NAMALWA (cell line): ENCODE data around the gene AGR3.

ENCODE experiments used
- DNase-seq: peaks from one replicate; pipeline ENCODE4 v3.0.0-alpha.2; 2015; ENCODE audit warnings: low spot score

The AGR3 gene

GRCh38 chr7:16836481-16836880, 45.3 kb downstream of the AGR3 start:
- no peak for DNase-seq

- no peak for DNase-seq
Observed at GRCh38 chr7:16833373-16833772, 48.4 kb downstream of the AGR3 start.

- no peak for DNase-seq
Observed at GRCh38 chr7:16826060-16826459, 55.7 kb downstream of the AGR3 start.

GRCh38 chr7:16822029-16822428, 59.8 kb downstream of the AGR3 start:
- no peak for DNase-seq

GRCh38 chr7:16818732-16819131, 63.1 kb downstream of the AGR3 start:
- DNase-seq: no peak

DNA sequence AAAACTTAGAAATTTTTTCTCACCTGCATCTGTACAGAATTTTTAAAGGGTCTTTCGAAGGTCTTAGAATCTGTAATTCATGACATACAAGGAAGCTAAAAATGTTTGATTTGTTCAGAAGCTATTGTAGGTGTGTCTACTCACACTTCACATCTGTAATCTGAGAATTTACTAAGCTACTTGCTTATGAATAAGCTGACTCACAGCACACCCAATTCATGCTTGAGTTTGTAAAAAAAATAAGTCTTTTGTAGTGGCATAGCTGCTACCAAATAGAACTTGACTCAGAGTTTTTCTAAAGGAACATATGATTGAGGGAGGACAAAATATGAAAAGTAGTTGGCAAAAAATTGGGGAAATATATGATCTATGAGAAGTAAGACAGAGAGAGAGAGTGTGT, 64.2 kb downstream of the AGR3 start:
- DNase-seq: no peak

DNA sequence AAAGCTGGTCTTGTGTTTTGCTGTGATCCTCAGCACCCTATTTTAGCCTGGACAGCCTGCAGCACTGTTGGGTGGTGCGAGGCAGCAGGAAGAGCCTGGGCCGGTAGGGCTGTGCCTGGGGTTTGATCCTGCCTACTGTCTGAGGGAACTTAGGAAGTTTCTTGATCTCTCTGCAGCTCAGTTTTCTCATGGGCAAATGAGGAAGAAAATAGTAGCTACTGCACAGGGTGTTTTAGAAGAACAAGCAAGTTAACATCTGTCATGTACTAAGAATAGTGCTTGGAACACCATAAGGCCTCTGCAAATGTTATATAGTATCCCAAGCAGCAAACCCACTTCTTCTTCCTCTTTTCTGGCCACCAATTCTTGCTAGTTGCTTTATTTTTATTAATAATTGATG, 65.0 kb downstream of the AGR3 start:
- DNase-seq: peak; percentile 11

DNA sequence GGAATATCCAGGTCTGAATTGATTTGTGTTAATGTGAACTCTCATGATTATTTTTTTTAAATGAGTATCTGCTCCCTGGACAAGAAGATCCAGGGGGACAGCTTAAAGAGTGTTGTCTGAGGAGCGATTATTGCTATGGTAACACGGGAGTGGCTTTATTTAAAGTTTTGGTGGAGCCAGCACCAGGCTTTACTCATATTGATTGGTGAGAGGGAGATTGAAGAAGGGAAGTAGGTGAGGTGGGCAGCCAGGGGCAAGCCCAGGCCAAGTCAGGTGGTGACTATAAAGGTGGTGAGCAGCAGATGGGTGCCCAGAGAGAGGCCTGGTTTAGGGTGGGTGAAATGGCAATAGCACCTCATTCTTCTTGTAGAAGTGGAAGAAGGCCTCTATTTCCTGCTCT, 66.8 kb downstream of the AGR3 start:
- DNase-seq: no peak

GRCh38 chr7:16813232-16813616, 68.6 kb downstream of the AGR3 start:
- DNase-seq: no peak

GRCh38 chr7:16812542-16813231, 69.1 kb downstream of the AGR3 start:
- no peak for DNase-seq

DNA sequence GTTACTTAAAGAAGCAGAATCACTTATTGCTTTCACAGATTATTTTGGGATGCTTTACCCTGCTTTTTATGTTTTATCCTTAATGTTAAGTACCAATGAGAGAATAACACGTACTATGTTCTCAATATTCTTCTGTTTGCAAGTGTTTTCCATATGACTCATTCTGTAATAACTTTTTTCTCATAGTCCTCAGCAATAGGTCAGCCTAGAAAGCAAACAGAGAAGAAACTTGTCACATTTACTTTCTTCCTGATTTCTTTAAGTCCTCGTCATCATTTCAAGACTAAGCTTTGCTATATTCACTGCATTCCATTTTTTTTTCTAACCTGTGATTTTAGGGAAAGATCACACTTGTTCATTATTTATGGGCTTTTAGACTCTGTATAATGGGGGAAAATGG, 70.2 kb downstream of the AGR3 start:
- no peak for DNase-seq

- DNase-seq: no peak
Observed at GRCh38 chr7:16810573-16810972, 71.2 kb downstream of the AGR3 start.

- no peak for DNase-seq
Observed at GRCh38 chr7:16810112-16810511, 71.7 kb downstream of the AGR3 start.
